Activated CD4-positive, alpha-beta T cell treated with anti-CD3 and anti-CD28 coated beads, Interleukin-2, Interleukin-6, amounts not matched to agents 100 ng/mL and 50 ng/mL, durations not matched to agents 16 hours and 8 hours (primary cell): ENCODE measurements around the gene NACC2.

ENCODE experiments used
- DNase-seq: peaks from one replicate; pipeline ENCODE4 v3.0.0-alpha.2; 2020

NACC2 gene

DNA sequence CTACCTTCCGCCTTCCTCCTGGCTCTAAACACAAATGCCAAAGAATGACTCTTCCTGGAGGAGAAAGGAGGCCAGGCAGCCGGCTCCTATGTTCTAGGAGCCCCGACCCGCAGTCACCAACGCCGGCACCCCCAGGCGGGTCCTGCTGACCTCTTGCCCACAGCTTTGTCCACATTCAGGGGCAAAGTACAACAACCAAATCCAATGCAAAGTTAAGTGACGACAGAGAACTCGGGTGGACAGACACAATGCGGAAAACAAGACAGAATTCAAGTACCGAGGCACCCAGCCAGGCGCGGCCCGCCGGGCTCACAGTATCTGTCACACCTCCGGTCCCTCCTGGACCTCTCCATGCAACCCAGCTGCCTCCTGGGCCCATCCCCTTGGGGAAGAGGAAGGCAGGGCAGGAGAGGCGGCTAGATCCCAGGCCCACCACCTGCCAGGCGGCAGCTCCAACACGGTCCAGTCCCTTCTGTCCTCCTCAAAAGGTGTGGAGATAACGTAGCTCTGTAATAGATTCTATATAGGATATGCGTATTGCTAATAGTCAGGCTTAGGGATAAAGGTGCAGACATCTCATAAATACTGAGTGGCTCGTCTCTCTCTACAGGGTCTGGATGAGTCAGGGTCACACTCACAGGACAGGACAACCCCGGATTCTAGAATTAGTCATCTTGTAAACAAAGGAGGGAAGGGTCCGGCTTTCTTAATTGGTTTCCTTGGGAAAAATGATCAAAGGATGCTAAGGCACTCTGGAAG lies 87.0 kb downstream of the NACC2 start:
- no peak for DNase-seq

- no peak for DNase-seq
These were observed 87.7 kb downstream of the NACC2 start for GRCh38 chr9:136007276-136007933.

DNA sequence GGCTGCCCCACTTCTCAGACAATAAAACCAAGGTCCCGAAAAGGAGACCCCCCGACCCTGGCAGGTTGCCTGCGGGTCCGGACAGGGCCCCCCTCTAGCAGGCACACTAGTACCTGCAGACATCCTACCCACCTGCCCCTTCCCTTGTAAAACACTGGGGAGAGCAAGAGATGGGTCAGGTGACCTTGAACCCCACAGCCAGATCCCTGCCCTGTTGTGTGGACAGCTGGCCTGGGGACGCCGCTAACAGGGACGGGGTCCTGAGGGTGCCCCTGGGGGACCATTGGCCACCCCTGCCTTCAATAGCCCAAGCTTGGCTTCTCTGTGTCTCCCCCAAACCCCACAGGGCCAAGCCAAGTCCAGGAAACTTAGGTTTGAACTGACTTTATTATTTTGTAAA lies 88.9 kb downstream of the NACC2 start:
- DNase-seq: no peak

DNA sequence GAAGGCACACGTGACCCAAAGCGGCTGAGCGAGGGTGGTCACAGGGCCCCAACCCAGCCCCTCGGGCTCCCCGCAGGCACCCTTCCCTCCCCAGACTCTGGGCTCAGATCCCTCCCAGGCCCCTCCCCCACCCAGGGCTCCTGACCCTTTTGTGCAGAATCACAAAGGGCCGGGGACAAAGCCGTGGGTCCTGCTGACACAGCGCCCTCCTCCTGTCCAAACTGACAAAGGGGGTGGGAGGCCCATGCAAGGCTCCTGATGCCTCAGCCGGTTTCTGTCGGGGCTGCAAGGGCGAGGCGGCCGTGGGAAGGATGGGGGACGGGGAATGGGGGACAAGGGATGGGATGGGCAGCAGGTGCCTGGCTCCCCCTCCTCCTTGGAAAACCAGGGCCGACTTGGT lies 90.4 kb downstream of the NACC2 start:
- no peak for DNase-seq

DNA sequence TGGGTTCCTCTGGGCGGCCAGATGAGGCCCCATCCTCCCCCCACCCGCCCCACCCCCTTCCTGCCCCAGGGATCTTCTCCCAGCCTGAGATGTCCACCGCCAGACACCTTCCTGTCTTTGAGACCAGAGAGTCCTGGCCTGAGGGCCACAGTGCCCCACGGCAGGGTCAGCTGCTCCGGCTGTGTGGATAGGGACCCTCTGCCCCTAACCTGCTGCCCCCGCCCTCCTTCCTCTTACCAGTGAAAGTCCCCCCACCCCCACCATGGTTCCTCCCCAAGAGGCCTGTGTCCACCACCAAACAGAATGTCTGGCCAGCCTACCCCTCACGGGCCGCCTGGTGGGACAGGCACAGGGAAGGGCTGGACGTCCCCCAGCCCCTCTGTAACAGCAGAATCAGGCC lies 90.9 kb downstream of the NACC2 start:
- DNase-seq: no peak

DNA sequence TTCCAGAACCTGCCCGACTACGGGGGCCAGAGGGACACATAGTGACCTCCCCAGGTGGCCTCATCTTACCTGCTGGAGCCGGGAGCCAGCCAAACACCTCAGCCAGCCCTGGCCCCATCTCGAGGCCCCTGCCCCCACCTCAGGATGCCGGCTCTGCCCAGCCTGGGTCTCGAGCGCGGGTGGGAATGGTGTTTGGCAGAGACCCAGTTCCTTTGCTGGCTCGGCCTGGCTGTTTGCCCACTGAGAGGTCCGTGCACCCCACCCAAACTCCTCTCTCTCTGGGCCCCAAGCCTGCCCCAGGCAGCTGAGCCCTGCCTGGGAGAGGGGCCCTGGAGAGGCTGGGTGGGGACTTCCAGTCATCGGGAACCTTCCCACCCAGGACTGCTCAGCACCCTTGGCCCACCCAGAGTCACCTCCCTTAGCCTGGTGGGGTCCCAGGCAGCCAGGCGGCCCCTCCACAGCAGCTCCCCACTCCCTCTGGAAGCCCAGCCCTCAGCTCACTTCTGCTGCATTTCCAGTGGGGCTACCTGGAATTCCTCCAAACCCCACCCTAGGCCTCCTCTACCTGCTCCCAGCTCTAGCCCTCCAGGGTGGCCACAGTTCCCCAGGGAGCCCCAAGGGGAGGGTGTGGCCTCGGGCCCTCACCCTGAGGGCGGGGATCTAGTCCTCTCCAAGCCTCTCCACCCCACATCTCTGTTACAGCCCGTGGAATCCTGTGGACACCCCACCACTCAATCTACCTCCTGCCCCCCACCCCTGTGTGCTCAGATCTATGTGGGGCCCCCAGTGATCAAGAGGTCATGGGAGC lies 91.5 kb downstream of the NACC2 start:
- no peak for DNase-seq

DNA sequence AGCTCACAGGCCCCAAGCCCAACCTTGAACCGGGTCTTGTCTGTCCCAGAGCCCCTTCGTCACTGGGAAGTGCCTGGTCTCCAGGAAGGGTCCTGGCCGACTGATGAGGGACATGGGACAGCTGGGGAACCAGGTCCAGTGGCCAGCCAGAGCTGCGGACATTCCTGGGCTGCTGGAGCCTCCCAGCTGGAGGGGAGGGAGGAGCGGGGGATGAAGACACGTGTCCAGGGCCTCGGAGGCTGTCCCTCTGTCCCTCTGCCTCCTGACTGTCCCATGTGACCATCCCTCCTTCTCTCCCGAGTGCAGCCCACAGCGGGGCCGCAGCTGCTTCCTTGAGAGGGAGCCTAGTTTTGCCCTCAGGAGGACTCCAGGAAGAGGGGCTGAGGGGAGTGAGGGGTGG lies 92.2 kb downstream of the NACC2 start:
- DNase-seq: no peak

- no peak for DNase-seq
These were observed 92.9 kb downstream of the NACC2 start for GRCh38 chr9:136002215-136002614.

DNA sequence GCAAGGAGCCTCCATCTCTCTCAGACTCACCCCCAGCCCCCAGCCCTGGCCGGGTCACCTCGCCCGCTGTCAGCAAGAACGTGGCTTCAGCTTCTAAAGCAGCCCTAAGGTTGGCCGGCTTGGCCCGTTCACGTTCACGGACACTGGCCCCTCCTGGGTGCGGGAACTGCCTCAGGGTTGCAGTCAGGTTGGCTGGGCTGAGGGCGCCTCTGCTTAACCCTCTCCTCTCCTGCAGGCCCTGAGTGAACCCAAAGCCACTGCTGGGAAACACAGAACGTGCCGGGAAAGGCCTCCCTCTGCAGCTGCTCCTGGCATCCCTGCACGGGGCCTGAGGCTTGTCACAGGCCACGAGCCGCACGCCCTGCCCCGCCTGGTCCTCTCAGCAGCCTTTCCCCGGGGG lies 93.9 kb downstream of the NACC2 start:
- DNase-seq: no peak

DNA sequence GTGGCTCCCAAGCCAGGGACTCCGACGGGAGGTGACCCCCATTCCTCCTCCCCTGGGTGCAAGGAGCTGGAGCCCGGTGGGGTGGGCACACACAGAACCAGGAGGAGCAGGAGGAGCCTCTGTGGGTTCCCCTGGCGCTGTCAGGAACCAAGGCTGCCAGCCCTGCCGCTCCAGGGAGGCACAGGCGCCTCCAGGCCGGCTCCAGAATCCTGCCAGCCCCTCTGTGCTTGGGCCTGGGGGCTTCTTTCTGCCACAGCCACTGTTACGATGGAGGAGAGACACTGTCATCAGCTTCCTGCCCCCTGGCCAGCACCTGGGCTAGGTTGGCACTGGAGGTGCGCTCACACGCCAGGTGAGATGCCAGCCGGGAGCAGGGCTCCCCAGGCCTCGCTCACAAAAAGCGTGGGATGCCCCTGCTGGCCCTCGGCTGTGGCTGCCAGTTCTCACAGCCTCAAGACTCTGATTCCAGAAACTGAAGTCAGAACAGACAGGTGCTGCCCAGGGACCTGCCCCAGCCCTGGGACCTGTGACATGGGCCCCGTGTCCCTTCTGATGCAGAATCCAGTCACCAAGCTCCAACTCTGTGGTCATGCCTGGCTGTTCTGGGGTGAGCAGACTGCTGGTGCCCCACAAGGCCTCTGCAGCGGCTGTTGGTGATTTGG lies 96.5 kb downstream of the NACC2 start:
- no peak for DNase-seq

DNA sequence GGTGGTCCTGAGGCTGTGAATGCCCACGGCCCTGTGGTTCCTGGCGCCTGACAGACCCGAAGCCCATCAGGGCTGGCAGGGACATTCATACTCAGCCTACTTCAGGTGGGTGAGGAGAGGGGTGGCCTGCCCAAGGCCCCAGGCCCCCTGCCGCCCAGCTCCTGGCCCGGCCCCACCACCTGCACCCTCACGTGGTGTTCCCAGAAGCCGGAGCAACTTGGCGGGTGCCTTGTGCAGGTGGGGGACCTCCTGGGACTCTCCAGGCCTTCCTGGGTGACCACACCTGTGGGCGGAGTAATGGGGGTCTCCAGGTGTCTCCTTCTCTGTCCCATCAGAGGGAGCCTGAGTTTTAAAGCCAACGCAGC lies 97.1 kb downstream of the NACC2 start:
- no peak for DNase-seq

GRCh38 chr9:135997090-135998015 lies 97.7 kb downstream of the NACC2 start:
- no peak for DNase-seq

DNA sequence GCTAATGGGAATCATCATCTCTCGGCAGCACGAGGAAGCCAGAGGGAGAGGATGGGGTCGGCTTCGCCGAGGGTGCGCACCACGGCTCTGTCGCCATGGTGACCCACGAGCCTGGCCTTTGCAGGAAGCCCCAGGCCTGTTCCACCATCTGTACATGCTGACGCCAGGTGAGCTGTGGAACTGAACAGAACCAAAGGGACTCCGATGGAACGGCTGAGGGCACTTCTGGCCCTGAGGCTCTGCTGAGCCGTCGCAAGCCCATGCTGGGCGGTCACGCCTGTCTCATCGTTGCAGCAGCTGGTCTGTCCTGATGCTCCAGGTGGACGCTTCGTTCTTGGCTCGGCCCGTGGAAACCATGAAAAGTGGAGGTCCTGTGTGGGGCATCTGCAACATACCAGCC lies 99.3 kb downstream of the NACC2 start:
- DNase-seq: no peak

DNA sequence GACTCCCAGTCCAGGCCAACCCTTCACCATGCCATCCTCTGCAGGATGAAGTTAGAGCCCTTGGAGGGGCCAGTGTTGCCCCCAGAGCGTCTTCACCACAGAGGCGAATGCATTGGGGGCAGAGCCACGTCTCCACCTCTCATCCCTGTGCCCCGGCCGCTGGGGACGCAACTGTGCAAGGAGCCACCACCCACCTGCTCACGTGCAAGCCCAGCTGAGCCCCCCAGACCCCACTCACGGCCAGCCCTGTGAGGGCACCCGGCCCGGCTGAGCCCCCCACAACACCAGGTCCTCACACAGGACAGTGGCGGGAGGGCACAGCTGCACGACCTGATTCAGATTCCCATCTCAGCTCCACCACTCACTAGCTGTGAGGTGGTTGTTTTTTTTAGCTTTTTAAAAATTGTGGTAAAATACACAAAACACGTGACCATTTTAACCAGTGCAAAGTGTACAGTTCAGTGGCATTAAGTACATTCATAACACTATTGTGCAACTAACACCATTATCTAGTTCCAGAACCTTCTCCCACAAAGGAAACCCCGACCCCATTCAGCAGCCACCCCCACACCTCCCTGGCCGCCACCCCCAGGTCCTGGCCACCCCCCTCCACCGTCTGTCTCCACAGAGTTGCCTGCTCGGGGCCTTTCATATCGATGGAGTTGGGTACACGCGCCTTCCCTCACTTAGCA lies 100.4 kb downstream of the NACC2 start:
- DNase-seq: no peak

GRCh38 chr9:135993765-135994500 lies 101.2 kb downstream of the NACC2 start:
- DNase-seq: no peak

GRCh38 chr9:135993409-135993742 lies 101.7 kb downstream of the NACC2 start:
- no peak for DNase-seq

GRCh38 chr9:135992486-135993408 lies 102.3 kb downstream of the NACC2 start:
- DNase-seq: peak; percentile 37

- no peak for DNase-seq
These were observed 103.3 kb downstream of the NACC2 start for GRCh38 chr9:135991771-135992170.

DNA sequence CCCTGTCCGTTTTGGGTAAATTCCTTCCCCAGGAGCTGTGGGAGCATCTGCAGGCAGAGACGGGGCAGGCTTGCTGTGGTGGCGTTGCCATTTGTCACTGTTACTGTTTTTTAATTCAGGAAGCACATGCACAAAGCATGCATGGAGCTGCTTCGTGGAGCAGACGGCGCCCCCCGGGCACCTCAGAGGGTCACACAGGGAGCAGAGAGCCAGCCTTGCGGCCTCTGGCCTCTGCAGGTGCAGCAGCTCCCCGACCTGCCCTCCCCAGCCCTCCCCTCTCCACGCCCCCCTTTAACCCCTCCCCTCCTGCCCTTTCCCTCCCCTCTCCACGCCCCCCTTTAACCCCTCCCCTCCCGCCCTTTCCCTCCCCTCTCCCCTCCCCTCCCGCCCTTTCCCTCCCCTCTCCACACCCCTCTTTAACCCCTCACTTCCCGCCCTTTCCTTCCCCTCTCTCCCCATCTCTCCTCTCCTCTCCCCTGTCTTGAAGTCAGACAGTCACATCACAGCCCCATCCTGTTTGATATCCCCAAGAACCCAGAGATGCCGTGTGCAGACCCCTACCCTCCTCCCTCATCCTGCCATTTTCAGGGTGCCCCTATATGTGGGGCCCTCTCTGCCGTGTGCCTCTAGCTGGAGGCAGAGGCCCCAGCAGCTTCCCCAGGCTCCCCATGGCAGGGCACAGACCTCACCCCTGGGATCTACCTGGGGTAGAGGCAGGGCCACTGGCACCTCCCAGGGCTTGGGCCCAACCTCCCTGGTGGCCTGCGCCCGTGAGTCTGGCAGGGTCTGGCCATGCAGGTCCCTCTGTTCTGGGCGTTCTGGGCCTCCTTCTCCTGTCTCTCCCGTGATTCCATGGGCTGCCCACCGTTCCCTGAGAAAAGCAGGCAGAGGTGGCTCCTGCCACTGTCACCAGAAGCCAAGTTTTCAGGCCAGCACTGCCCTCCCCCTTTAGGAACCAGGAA lies 104.3 kb downstream of the NACC2 start:
- DNase-seq: peak; percentile 51
